GM19240 (cell line): ENCODE measurements around the gene USP16.
"Not testable (repeated sequence)": the region's sequence is repeated elsewhere in the genome, so short reads cannot be mapped to it uniquely, and the experiment has no call there.

ENCODE experiments used
- DNase-seq: peaks from one replicate; pipeline ENCODE4 v3.0.0; 2011; ENCODE audit warnings: low spot score; ENCODE audit not compliant: insufficient read length

Gene USP16

GRCh38 chr21:29024474-29025327 lies at the start of gene USP16:
USP16 (plus strand) TSS chr21:29024668; CDS start chr21:29027914, 3,246 bp downstream.
- peak; percentile 84 for DNase-seq

DNA sequence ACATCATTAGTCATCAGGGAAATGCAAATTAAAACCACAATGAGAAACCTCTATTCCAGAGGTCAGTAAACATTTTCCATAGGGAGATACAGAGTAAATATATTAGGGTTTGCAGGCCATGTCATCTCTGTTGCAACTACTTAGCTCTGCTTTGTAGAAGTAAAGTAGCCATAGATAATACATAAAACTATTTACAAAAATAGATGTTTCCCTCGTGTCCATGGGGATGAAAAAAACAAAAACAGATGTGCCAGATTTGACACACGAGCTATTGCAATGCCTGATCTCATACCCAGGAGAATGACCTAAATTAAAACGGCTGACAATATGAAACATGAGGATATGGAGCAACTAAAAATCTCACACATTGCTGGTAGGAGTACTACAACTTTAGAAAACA lies 49.1 kb upstream of the USP16 start:
- DNase-seq = no peak

- no peak for DNase-seq
Observed at GRCh38 chr21:28979092-28979491, 45.4 kb upstream of the USP16 start.

DNA sequence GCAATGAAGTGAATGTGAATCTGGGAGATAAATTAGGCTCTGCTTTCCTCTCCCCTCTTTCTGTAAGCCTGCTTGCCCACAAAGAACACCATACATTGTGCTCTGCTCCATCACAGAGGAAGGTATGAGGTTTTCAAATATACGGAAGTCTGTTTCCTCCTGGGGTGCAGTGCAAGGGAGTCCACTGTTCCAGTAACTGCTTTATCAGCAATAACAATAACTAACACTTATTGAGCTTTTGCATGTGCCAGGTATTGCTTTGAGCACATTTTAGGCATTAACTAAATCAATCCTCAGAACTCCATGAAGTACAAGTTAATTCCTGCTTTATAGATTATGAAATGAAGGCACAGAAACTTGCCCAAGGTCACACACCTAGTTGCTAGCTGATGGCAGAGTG lies 41.8 kb upstream of the USP16 start:
- no peak for DNase-seq

DNA sequence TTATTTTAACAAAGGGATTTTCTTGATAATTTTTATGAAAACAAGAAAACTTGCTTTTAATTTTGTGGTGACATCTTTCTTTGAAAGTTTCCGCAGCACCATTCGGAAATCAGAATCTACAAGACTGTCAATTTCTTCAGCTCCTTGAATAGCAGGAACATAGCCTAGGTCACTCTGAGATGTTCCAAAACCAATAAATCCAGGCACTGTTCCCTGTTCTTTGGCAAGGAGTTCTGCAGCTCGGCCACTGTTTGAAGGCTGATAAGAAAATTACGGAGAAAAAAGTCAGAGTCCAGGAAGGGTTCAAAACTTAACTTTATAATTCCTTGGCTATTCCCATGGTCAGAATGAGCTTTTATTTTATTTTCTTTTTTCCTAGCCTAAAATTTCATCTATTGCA lies 37.8 kb upstream of the USP16 start:
- DNase-seq = no peak

DNA sequence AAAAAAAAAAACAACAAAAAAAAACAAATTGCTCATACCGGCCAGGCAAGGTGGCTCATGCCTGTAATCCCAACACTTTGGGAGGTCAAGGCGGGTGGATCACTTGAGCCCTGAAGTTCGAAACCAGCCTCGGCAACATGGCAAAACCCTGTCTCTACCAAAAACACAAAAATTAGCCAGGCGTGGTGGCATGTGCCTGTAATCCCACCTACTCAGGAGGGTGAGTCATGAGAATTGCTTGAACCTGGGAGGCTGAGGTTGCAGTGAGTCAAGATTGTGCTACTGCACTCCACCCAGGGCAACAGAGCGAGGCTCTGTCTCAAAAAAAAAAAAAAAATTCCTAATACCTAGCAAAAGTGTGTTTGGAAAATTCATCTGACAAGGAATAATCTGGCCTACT lies 36.3 kb upstream of the USP16 start:
- DNase-seq = not testable (repeated sequence)

GRCh38 chr21:28991861-28992525 lies 32.5 kb upstream of the USP16 start:
- no peak for DNase-seq

DNA sequence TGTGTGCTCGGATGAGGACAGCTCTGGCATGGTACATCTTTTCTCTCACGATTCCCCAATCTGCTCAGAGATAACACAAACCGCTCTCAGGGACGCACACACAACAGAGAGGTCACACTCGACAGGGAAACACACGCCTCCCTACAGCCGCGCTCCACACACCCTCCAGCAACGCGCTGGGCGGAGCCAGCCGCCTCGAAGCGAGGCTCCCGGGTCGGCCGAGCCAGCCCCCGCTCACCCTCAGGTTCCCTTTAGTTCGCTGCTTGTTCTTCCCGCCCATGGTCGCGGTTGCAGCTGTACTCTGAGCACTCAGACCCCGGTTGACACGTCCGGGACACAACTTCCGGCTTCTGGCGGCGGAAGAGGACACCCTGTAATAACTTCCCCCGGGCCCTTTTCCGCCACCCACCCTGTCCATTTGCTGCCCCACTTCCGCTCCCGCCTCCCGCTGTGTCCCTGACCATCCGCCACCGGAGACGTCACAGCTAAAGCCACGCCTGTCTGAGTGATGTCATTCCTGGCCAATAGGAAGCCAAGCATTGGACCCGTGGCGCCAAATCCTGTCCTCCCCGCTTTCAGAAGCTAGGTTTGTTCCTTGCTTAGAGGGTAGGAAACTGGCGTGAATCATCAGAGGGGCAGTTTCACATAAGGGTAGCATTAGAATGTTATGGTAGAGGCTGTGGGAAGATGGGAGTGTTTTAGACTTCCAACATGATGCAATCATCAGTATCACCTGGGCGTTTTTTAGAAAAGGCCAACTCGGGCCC lies 31.8 kb upstream of the USP16 start, which contains the start of gene LTN1:
Gene LTN1, minus strand, starts transcription at position 352 of the 767 bp plus-strand sequence. Its CDS starts 72 bp downstream, at position 280.
- DNase-seq = peak; percentile 97

- no peak for DNase-seq
Observed at GRCh38 chr21:28993293-28993629, 31.2 kb upstream of the USP16 start.

GRCh38 chr21:29002442-29003144 lies 21.9 kb upstream of the USP16 start:
- peak; percentile 98 for DNase-seq

DNA sequence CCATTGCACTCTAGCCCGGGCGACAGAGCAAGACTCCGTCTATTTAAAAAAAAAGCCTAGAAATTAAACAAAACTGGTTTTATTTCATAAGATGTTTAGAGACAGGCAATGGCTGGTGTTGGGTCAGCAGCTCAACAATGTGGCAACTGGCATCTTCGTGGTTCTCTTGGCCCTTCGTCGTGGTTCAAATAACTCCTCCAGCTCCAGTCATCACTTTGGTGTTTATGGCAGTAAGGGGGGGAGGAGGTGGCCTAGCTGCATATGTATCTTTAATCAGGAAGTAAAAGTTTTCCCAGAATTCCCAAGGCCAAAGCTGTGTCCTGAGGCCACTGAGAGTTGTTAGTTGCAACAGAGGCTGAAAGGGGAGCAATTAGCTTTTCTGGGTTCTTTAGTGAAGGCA lies 18.8 kb upstream of the USP16 start:
- DNase-seq = no peak

GRCh38 chr21:29007135-29007534 lies 17.3 kb upstream of the USP16 start:
- DNase-seq = no peak

- no peak for DNase-seq
Observed at GRCh38 chr21:29007810-29008209, 16.7 kb upstream of the USP16 start.

DNA sequence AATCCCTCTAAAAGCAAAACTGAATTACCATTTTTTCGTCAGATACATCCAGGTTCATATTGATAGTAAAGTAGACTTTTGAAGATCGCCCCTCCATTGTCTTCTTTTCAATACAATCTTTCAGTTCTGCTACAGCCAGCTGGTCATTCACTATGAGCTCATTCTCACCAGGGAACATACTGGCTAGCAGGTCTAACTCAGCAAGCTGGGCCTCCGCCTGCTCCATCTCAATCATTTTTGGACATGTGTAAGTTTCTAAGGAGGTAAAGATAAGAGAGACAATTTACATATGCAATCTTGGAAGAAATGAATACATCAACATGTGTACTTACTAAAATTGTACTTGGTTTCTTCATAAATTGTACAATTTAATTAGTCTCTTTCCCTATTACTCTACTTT lies 16.1 kb upstream of the USP16 start:
- DNase-seq = no peak

DNA sequence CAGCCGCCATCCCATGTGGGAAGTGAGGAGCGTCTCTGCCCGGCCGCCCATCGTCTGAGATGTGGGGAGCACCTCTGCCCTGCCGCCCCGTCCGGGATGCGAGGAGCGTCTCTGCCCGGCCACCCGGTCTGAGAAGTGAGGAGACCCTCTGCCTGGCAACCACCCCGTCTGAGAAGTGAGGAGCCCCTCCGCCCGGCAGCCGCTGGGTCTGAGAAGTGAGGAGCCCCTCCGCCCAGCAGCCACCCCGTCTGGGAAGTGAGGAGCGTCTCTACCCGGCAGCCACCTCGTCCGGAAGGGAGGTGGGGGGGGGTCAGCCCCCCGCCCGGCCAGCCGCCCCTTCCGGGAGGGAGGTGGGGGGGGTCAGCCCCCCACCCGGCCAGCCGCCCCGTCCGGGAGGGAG lies 13.2 kb upstream of the USP16 start:
- DNase-seq = not testable (repeated sequence)

- no peak for DNase-seq
Observed at GRCh38 chr21:29017639-29018237, 6.7 kb upstream of the USP16 start.

DNA sequence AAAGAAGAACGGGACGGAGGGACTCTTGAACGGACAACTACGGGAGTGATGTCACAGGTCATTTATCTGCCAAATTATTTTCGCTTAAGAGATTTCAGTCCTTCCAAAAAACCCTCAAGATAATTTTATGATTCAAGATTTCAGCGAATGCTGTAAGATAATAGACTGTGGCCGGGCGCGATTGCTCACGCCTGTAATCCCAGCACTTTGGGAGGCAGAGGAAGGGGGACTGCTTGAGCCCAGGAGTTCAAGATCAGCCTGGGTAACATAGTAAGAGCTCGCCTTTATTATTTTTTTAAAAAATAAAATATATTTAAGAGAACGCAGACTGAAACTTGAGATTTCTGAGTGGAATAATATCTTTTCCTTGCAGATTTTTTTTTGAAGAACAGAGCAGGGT lies 5.9 kb upstream of the USP16 start:
- DNase-seq = no peak

GRCh38 chr21:29022166-29022565 lies 2.3 kb upstream of the USP16 start:
- no peak for DNase-seq

- no peak for DNase-seq
Observed at GRCh38 chr21:29025328-29025713, 853 bp downstream of the USP16 start.

DNA sequence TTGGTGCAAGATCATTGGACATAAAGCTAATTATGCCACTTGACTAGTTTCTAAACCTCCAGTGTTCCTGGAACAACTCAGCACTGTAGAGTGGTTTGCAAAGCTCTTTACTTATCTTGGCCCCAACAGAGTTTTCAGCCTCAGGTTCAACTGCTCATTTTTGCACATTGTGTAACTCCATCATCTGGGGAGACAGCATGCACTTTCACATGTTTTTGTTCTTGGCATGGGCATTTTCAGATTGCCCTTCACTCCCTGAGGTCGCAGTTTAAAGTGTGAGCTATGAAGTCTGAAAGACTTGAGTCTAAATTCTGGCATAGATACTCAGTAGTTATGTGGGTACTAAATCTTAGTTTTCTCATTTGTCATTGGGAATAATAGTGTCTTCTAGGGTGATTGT lies 5.1 kb downstream of the USP16 start:
- no peak for DNase-seq

DNA sequence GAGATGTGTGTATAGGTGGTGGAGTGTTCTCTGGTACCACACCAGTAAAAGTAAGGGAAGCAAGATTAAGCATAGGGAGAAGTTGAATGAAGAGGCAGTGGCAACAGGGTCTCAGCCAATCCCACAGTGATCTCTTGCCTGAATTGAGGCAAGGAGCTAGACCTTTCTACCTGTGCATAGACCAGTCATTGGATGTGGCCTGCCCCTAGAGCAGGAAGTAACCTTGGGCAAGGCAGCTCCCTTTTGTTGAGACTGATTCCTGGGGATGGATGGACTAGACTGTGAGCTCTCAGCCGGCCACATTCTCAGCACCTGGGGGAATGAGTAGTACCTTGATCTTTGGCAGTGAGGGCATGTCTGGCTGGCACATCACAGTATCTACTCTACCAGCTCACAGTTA lies 6.4 kb downstream of the USP16 start:
- DNase-seq = no peak
